AG20443 (cell line): ENCODE data around the gene DENND4B.
"Not testable (repeated sequence)": the region's sequence is repeated elsewhere in the genome, so short reads cannot be mapped to it uniquely, and the experiment has no call there.

Experiments
- DNase-seq: peaks from one replicate; pipeline ENCODE4 v3.0.0; 2012; ENCODE audit warnings: low spot score, mixed read lengths

DENND4B gene

DNA sequence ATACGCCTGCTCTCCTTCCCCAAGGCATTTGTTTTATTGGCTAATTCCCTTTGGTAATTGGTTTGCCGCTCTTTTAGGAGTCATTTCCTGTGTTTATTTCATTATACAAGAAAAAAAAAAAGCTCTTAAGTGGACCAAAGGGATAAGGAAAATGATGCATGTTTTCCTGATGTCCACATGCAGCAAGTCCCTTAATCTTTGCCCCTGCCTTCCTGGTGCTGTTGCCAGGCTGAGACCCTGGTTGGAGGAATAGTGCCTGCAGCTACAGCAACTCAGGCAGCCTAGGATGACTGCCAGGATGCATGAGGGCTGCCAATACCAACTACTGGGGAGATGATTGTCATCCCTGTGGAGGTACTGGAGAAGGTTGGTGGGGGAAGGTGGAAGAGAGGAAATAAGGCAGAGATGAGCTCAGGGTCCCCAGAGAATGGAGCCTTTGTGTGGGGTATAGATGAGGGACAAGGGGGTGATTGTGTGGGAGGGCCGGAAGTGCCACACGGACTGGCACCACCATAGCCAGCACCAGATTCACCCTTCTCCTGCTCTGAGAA is 17.7 kb downstream of the DENND4B start:
- DNase-seq = no peak

GRCh38 chr1:153928245-153928644 is 18.3 kb downstream of the DENND4B start:
- no peak for DNase-seq

DNA sequence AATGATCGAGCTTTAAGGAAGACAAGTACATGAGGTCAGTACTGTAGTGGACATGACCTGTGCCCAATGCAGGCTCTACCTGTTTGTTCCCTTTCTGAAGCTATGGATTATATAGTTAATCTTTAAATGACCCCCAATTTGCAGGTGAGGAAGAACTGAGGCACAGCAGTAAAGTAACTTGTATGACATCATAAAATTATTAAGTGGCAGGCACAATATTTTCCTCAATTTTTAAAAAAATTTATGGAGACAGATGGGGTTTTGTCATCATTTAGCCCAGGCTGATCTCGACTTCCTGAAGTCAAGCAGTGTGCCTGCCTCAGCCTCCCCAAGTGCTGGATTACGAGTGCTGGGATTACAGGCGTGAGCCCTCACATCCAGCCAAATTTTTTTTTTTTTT is 20.1 kb downstream of the DENND4B start:
- no peak for DNase-seq

- DNase-seq = peak; percentile 99
These were observed 23.3 kb downstream of the DENND4B start, which contains the start of gene GATAD2B for GRCh38 chr1:153922972-153923925. Gene GATAD2B, minus strand, starts transcription at chr1:153922972. Its CDS starts 94,625 bp downstream, at chr1:153828347.

GRCh38 chr1:153922076-153922971 is 24.2 kb downstream of the DENND4B start:
- peak; percentile 43 for DNase-seq

DNA sequence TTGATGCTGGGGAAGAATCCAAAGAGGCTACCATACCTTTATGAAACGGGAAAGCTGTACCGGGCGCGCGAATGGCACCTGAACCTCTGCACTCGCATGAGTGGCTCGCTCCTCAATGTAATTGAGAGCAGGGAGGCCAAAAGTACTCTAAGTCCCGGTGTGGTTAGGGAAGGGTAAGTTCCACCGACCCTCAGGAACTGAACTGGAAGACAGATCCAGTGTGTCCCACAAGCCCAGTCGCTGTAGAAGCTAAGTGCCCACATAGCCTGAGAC is 24.8 kb downstream of the DENND4B start:
- DNase-seq = no peak

- DNase-seq = no peak
These were observed 25.3 kb downstream of the DENND4B start for GRCh38 chr1:153921080-153921802.

- DNase-seq = no peak
These were observed 26.4 kb downstream of the DENND4B start for GRCh38 chr1:153919876-153920852.

GRCh38 chr1:153916297-153916696 is 30.2 kb downstream of the DENND4B start:
- DNase-seq = no peak

DNA sequence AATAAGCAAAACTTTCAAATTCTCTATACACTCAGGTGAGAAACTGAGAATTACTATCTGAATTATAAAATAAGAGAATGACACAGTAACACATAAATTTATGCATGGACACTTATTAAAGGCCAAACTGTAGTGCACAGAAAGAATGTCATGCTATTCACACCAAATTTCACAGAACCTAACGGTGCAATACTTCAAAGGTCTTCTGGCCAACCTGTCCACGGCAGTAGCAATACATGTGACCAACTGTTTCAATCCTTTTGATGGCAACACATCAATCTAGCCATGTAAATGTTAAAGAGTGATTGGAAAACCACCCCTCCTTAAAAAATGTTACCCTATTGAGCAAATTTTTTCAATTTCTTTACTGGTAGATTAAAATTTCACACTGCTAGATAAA is 34.2 kb downstream of the DENND4B start:
- DNase-seq = no peak

GRCh38 chr1:153910560-153910959 is 36.0 kb downstream of the DENND4B start:
- not testable (repeated sequence) for DNase-seq

DNA sequence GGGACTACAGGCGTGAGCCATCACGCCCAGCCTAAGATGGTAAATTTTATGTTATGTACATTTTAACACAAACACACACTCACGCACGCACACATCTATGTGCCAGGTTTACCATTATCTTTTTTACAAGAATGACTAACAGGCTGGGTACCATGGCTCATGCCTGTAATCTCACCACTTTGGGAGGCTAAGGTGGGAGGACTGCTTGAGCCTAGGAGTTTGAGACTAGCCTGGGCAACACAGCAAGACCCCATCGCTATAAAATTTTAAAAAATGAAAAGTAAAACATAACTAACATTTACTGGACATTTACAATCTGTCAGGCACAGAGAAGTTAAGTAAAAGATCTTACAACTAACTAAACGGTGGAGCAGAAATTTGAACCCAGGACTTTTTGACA is 38.4 kb downstream of the DENND4B start:
- DNase-seq = no peak

DNA sequence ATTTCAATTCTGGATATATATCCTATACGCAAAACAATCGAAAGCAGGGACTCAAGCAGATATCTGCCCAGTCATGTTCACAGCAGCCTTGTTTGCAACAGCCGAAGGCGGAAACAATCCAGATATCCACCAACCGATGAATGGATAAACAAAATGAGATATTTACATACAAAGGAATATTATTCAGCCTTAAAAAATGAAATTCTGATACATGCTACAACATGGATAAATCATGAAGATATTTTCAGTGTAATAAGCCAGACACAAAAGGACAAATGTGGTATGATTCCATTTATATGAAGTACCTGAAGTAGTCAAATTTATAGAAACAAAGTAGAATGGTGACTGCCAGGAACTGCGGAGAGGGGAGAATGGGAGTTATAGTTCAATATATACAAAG is 39.4 kb downstream of the DENND4B start:
- DNase-seq = no peak

- no peak for DNase-seq
These were observed 40.1 kb downstream of the DENND4B start for GRCh38 chr1:153906396-153906795.

GRCh38 chr1:153905908-153906307 is 40.6 kb downstream of the DENND4B start:
- not testable (repeated sequence) for DNase-seq

GRCh38 chr1:153903841-153904455 is 42.6 kb downstream of the DENND4B start:
- DNase-seq = no peak

GRCh38 chr1:153899509-153899908 is 47.0 kb downstream of the DENND4B start:
- no peak for DNase-seq

- DNase-seq = not testable (repeated sequence)
These were observed 50.7 kb downstream of the DENND4B start for GRCh38 chr1:153895866-153896265.

- DNase-seq = not testable (repeated sequence)
These were observed 55.5 kb downstream of the DENND4B start for GRCh38 chr1:153891042-153891441.

DNA sequence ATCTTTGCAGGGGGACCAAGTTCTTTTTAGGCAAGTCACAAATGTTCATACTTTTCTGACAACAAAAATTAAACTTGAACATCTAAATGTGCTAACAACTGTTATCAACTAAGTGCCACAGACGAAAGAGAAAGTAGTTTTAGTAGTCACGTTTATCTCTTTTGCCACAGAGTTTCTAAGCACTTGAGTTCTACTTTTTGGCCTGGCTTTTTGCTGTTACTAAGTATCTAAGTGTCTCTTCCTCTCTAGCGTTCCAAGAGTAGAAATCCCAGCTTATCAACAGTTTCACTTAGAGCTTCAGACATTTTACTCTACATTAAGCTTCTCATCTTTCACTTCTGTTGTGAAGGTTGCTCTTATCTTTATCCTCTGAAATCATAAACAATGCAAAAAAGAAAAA is 58.0 kb downstream of the DENND4B start:
- DNase-seq = peak; percentile 16
